Neural progenitor cell (in vitro differentiated cells): ENCODE data around the gene AQP3. TPM values are rescaled to one million over a fixed set of nuclear protein-coding genes. Genes with fewer than 3 reads are reported as not detected.
A peak's percentile ranks its signal among the peaks of the same experiment; 100 is the strongest.

Source experiments
- DNase-seq: peaks from one replicate; pipeline ENCODE4 v3.0.0-alpha.2; 2016; ENCODE audit warnings: low spot score
- H2AFZ ChIP-seq: fragments of 200-600 bp; sonication (generic); replicated peaks from 2 replicates; pipeline ENCODE4 v1.6.1; 2016; ENCODE audit warnings: antibody characterized with exemption
- H3F3A ChIP-seq: fragments of 200-600 bp; sonication (generic); 2 replicates; pipeline ENCODE4 v1.6.1; 2016; ENCODE audit warnings: antibody characterized with exemption, low read depth
- H3K27ac ChIP-seq: fragments of 200-600 bp; sonication (generic); 2 replicates; pipeline ENCODE4 v1.5.1; 2016; ENCODE audit warnings: mild to moderate bottlenecking
- H3K27me3 ChIP-seq: fragments of 200-600 bp; sonication (generic); 2 replicates; pipeline ENCODE4 v1.6.1; 2016; ENCODE audit warnings: mild to moderate bottlenecking, moderate library complexity
- H3K36me3 ChIP-seq: fragments of 200-600 bp; sonication (generic); 2 replicates; pipeline ENCODE4 v1.5.1; 2016
- H3K4me1 ChIP-seq: fragments of 200-600 bp; sonication (generic); 2 replicates; pipeline ENCODE4 v1.6.1; 2016; ENCODE audit warnings: mixed run types
- H3K4me2 ChIP-seq: fragments of 200-600 bp; sonication (generic); 2 replicates; pipeline ENCODE4 v1.6.1; 2016
- H3K4me3 ChIP-seq: fragments of 200-600 bp; sonication (generic); 2 replicates; pipeline ENCODE4 v1.5.1; 2016
- H3K79me2 ChIP-seq: fragments of 200-600 bp; sonication (generic); 2 replicates; pipeline ENCODE4 v1.6.1; 2016; ENCODE audit warnings: low read depth
- H3K9ac ChIP-seq: fragments of 200-600 bp; sonication (generic); 2 replicates; pipeline ENCODE4 v1.6.1; 2016
- H3K9me3 ChIP-seq: fragments of 200-600 bp; sonication (generic); 2 replicates; pipeline ENCODE4 v1.5.1; 2016; ENCODE audit warnings: low read depth
- H4K20me1 ChIP-seq: fragments of 200-600 bp; sonication (generic); 2 replicates; pipeline ENCODE4 v1.6.1; 2016; ENCODE audit warnings: low read depth
- H3K27ac Mint-ChIP-seq: 3 replicates; pipeline ENCODE4 v1.8.0; 2021; ENCODE audit warnings: mixed read lengths
- H3K27me3 Mint-ChIP-seq: 2 replicates; pipeline ENCODE4 v1.8.0; 2022; ENCODE audit warnings: low read depth, mild to moderate bottlenecking, inconsistent platforms, moderate library complexity, mixed read lengths; ENCODE audit not compliant: insufficient read depth
- H3K36me3 Mint-ChIP-seq: 3 replicates; pipeline ENCODE4 v1.8.0; 2021; ENCODE audit warnings: mixed read lengths
- H3K4me1 Mint-ChIP-seq: 3 replicates; pipeline ENCODE4 v1.8.0; 2021; ENCODE audit warnings: mixed read lengths
- H3K4me3 Mint-ChIP-seq: 3 replicates; pipeline ENCODE4 v1.8.0; 2021; ENCODE audit warnings: mild to moderate bottlenecking, moderate library complexity, mixed read lengths
- H3K9me3 Mint-ChIP-seq: 3 replicates; pipeline ENCODE4 v1.8.0; 2020; ENCODE audit warnings: mixed read lengths
- EZH2 ChIP-seq: fragments of 200-600 bp; sonication (generic); IDR thresholded peaks from 2 replicates; pipeline ENCODE4 v1.6.1; 2017; ENCODE audit warnings: antibody characterized with exemption, mild to moderate bottlenecking, moderate library complexity
- EZH2phosphoT487 ChIP-seq: fragments of 200-600 bp; sonication (generic); IDR thresholded peaks from 2 replicates; pipeline ENCODE4 v1.6.1; 2017; ENCODE audit warnings: antibody characterized with exemption
- total RNA-seq: library from RNA; depleted of rRNA; stranded (reverse); fragments of >200 nt; gene quantifications from 2 replicates; pipeline ENCODE4 v1.2.3, GENCODE V29; 2015; ENCODE audit warnings: low replicate concordance
- TF ChIP-seq, protein P1 (sequence below): fragments of 200-600 bp; sonication (generic); IDR thresholded peaks from 2 replicates; pipeline ENCODE4 v1.5.1; 2017; ENCODE audit warnings: antibody characterized with exemption, mild to moderate bottlenecking

AQP3 gene
- total RNA-seq, 1 donor from 2014 or later: 0.45 TPM

DNA sequence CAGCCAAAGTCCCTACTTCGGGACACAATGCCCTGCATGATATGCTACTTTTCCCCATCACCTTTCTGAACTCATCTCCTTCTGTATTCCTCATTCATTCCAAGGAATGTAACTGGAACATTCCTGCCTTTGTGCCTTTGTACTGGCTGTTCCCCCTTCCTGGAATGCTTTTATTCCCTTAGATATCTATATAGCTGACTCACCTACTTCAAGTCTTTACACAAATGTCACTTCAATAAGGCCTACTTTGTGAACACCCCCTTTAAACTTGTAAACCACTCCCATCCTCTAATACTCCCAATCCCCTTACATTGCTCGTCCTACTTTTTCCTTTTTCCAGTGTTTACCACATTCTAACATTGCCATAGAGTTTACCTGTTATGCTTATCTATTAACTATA, 24.0 kb upstream of the AQP3 start:
- no peak for DNase-seq
- Mint-ChIP-seq H3K4me1 (peaks cover 12% of the 10 kb centered on the region), H3K27ac (no peak overlapping the region), H3K36me3 (peaks cover 3% of the 10 kb centered on the region), H3K4me3 (no peak overlapping the region), H3K27me3 (peaks cover 3% of the 10 kb centered on the region), H3K9me3 (no peaks in the 10 kb centered on the region)
- no peak overlapping the region for H2AFZ ChIP-seq
- no peak overlapping the region for H3K4me2 ChIP-seq
- H3K27ac ChIP-seq: no peak overlapping the region
- no peaks in the 10 kb centered on the region for H3K9me3 ChIP-seq
- H4K20me1 ChIP-seq: no peaks in the 10 kb centered on the region
- no peak overlapping the region for H3K9ac ChIP-seq
- no peak overlapping the region for H3K4me3 ChIP-seq
- H3K79me2 ChIP-seq: peaks cover 27% of the 10 kb centered on the region
- no peaks in the 10 kb centered on the region for H3F3A ChIP-seq
- no peaks in the 10 kb centered on the region for H3K27me3 ChIP-seq
- H3K36me3 ChIP-seq: no peaks in the 10 kb centered on the region
- peaks cover 3% of the 10 kb centered on the region for H3K4me1 ChIP-seq
- TF ChIP-seq EZH2 (no peak), EZH2phosphoT487 (no peak)
- TF ChIP-seq, protein P1, sequence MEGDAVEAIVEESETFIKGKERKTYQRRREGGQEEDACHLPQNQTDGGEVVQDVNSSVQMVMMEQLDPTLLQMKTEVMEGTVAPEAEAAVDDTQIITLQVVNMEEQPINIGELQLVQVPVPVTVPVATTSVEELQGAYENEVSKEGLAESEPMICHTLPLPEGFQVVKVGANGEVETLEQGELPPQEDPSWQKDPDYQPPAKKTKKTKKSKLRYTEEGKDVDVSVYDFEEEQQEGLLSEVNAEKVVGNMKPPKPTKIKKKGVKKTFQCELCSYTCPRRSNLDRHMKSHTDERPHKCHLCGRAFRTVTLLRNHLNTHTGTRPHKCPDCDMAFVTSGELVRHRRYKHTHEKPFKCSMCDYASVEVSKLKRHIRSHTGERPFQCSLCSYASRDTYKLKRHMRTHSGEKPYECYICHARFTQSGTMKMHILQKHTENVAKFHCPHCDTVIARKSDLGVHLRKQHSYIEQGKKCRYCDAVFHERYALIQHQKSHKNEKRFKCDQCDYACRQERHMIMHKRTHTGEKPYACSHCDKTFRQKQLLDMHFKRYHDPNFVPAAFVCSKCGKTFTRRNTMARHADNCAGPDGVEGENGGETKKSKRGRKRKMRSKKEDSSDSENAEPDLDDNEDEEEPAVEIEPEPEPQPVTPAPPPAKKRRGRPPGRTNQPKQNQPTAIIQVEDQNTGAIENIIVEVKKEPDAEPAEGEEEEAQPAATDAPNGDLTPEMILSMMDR: no peak

DNA sequence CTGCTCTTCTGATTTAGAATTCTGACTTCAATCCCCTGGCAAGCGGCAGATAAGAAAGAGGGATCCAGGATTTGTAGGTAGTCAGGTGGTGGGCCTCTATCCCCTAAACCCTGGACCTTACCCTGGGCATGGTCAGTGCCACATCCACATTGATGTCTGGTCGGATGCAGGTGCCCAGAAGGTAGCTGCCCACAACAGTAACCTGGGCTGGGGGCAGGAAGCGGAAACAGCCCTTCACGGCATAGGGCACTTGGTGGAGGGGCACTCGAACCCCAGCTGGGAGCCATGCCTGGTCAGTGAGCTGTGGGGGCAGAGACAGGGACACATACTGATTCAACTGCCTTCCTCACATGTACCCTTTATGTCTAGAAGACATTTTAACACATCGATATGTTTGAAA, 22.5 kb upstream of the AQP3 start:
- Histone ChIP-seq H3K36me3 (no peaks in the 10 kb centered on the region), H3K79me2 (peaks cover 27% of the 10 kb centered on the region), H3K9me3 (no peaks in the 10 kb centered on the region), H4K20me1 (no peaks in the 10 kb centered on the region), H3K9ac (no peak overlapping the region), H3K4me2 (no peak overlapping the region), H2AFZ (no peak overlapping the region), H3K4me3 (no peak overlapping the region), H3K27me3 (no peaks in the 10 kb centered on the region), H3K27ac (no peak overlapping the region), H3K4me1 (peaks cover 3% of the 10 kb centered on the region), H3F3A (no peaks in the 10 kb centered on the region)
- DNase-seq: no peak
- Mint-ChIP-seq H3K36me3 (peaks cover 3% of the 10 kb centered on the region), H3K9me3 (no peaks in the 10 kb centered on the region), H3K27ac (no peak overlapping the region), H3K4me3 (peak overlapping the region; percentile 15), H3K27me3 (peaks cover 3% of the 10 kb centered on the region), H3K4me1 (peaks cover 12% of the 10 kb centered on the region)
- TF ChIP-seq, protein P1: no peak
- TF ChIP-seq EZH2phosphoT487 (no peak), EZH2 (no peak)

DNA sequence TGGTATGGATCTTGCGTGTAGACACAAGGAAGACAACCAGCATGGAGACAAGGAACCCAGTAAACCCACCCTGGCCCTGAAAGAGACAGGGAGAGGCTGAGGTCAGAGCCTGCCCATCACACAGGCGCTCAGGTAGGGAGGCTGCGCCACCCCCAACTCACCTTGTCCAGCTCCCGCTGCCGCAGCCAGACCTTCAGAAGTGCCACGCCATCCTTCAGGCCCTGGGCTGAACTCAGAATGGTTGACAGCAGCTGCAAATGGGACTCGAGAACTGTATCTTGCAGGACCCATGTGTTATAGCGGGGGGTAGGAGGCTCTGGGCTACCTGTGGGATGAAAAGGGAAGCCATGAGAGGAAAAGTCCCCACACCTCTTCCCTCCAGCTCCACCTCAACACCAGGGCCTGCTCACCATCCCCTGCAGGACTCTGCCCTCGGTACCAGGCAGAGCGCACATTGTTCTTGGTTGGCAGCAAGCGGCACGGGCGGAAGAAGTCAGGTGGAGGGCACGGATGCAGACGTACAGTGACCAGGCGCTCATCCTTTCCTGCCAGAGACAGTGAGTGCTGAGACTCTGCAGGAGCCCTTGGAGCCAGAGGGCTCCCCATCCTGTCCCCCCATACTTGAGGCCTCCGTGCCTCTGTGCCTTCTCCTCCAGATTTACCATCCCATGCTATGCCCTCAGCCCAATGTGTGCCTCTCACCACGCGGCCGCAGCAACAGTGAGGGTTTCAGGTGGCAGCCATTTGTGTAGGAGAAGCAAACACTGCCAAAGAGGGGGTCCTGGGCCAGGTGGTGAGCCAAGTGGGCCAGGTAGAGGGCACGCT, 21.6 kb upstream of the AQP3 start:
- Histone ChIP-seq H3K27ac (no peak overlapping the region), H3K9me3 (no peaks in the 10 kb centered on the region), H3K36me3 (no peaks in the 10 kb centered on the region), H2AFZ (no peak overlapping the region), H3K79me2 (peaks cover 19% of the 10 kb centered on the region), H3K4me1 (no peaks in the 10 kb centered on the region), H3F3A (no peaks in the 10 kb centered on the region), H3K27me3 (no peaks in the 10 kb centered on the region), H3K4me2 (no peak overlapping the region), H4K20me1 (no peaks in the 10 kb centered on the region), H3K9ac (no peak overlapping the region), H3K4me3 (no peak overlapping the region)
- Mint-ChIP-seq H3K4me3 (no peak overlapping the region), H3K27me3 (peaks cover 3% of the 10 kb centered on the region), H3K9me3 (no peaks in the 10 kb centered on the region), H3K36me3 (peaks cover 8% of the 10 kb centered on the region), H3K27ac (no peak overlapping the region), H3K4me1 (peaks cover 8% of the 10 kb centered on the region)
- no peak for DNase-seq
- no peak for TF ChIP-seq EZH2
- no peak for TF ChIP-seq EZH2phosphoT487
- TF ChIP-seq, protein P1: no peak
